Activated T-helper 1 cell treated with anti-CD3 and anti-CD28 coated beads, Interleukin-2, amount 50 U/mL, for 16 hours (primary cell): Measurements from ENCODE around the gene DNASE2.

ENCODE experiments used
- DNase-seq, 2 donors: peaks; one replicate each; pipeline ENCODE4 v3.0.0-alpha.2; 2020; ENCODE audit warnings: low read depth in 1 of 2, low spot score in 1 of 2

Gene DNASE2

GRCh38 chr19:12834976-12835757 is 46.1 kb downstream of the DNASE2 start:
- DNase-seq = no peak

DNA sequence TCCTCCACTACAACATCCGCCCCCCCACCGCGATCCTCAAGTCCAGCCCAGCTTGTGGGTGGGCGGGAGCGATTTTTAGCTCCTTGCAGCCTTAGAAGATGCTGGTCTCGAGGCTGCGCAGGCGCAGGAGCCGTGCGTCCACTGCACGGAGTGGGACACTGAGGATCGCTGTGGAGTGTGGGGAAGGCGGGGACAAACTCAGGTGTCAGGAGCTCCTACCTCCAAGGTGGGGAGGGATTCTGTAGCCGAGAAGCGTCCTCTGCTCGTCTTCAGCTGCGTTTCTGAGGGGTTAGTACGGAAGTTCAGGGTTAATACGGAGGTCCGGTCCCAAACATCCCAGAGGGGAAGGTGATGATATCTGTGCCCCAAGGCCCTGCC is 46.7 kb downstream of the DNASE2 start, which contains the start of gene RTBDN:
Gene RTBDN (minus strand): TSS at position 14 of the 378 bp plus-strand sequence. CDS start 4,600 bp downstream, outside the sequence.
- no peak for DNase-seq

DNA sequence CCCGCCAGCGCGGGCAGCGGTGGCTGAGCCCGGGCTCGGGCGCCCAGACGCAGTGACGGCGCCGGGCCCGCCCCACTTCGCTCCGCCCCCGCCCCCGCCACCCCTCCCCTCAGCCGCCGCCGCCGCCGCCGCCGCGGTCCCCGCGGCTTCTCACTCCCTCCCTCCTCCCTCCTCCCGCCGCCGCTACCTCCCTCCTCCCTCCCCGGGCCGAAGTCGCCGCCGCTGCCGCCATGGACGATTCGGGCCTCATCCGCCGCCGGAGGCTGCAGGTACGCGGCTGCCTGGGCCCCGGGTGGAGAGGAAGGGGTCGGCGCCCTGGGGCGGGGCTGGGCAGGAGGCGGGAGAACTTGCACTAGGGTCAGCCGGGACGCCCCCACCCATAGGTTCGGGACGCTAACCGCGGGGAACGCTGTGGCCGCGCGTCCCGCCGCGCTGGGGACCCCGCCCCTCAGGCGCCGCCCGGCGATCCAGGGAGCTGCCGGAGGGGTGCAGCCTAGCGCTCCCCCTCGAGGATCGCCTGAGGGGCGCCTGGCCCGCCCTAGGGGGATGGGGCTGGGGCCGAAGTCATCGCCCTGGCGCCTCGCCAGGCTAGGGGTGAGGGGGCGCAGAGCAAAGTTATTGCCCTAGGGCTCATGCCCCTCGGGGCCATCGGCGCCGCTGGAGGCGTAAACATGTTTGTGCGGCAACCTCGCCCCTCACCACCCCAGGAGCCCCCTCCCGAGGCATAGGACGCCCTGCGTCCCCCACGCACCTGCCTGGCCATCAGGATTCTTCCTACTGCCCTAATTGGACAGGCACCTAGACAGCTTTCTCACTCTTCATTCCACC is 47.3 kb downstream of the DNASE2 start:
- no peak for DNase-seq

DNA sequence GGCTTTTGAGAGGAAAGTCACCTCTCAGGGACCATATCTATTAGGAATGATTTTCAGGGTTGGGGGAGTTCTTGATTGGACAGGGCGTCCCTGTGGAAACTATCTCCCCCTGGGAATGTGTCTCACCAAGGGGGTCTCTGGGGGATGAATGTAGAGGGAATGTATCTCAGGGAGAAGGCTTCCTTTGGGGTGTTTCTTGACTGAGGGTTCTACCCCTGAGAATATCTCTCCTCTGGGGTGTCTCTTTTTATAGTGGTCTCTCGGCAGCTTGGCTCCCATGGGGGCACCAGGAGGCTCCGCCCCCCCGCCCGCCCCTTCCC is 47.9 kb downstream of the DNASE2 start:
- DNase-seq = no peak

DNA sequence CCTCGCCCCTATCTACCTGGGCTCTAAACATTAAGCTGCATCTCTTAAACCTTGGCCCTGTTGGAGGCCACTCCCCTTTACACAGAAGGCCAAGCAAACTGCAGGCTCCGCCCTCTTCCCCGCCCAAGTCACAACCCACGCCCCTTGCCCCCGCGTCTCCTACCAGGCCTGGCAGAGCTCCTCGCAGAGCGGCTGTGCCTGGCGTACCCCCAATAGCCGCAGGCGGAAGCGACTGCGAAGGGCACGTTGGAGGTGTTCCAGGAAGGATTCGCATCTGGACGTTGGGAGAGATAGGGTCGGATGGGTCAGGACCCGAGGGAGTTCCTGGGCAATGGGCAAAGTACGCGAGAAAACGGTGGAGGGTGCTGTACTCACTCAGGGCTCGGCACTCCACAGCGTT is 52.8 kb downstream of the DNASE2 start:
- DNase-seq = no peak

DNA sequence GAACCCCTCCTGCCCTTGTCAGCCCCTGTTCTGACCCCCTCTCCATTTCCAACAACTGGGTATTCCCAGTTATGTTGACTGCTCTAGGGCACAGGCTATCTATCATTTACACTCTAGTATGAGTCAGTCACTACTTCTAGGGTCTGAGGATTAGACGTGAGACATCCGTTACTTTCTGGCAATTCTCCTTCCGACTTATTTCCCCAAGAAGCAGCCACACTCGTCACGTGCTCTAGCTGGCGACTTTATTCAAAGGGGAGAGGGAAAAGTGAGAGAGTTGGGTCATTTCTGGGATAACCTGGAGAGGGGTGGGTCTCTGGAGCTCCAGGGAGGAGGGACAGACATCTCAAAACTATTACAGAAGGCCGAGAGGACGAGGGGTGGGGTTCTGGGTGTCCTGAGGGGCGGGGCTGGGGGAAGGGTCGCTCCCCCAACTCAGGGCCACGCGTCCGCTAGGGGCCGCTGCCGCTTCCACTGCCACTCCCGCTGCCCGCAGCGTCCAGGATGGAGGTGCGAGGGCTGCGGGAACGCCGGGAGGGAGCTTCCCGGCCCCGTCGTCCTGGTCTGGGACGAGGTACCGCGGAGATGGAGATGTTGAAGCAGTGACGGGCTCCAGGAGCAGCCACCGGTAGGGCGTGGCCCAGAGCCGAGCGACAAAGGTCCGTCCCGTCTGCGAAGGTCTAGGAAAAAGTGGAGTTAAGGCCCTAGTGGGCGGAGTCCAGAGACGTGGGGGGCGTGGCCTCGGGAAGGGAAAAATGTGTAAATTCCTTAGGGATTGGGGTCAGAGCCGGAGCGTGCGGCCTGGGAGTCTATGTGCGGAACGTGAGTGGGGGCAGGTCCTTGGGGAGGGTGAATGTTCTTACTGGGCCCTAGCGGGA is 55.8 kb downstream of the DNASE2 start:
- no peak for DNase-seq
